ENCODE data around the gene TTC22. TPM values are rescaled to one million over a fixed set of nuclear protein-coding genes. Genes with fewer than 3 reads are reported as not detected.

TTC22 gene
- total RNA-seq, 1 experiment from 2014 or later = 0.10 TPM

- DNase-seq (ENCODE audit: low read depth, low spot score) (no peak), ATAC-seq (no peak)
- POLR2A ChIA-PET = no interaction called here
- TF ChIP-seq SIN3A (IDR thresholded peaks at IDR 0.05; ENCODE audit: borderline replicate concordance, insufficient read depth, low read depth, low read length) (no peak), REST (IDR thresholded peaks at IDR 0.05; ENCODE audit: insufficient read depth in 1 of 2, low read depth in 2 of 2, low read length in 1 of 2) (no peak), TCF7L2 (IDR thresholded peaks at IDR 0.05; ENCODE audit: low read depth, low read length) (no peak), POLR2AphosphoS5 (IDR thresholded peaks at IDR 0.05; ENCODE audit: low read depth, low read length) (no peak), CTCF (IDR thresholded peaks at IDR 0.05) (no peak)
- H3K4me3 ChIP-seq (ENCODE audit: low read depth in 2 of 2, low read length in 2 of 2) = no peak overlapping the region
- H3K27ac ChIP-seq (ENCODE audit: low read length) = no peak overlapping the region
- no peaks in the 10 kb centered on the region for H3K36me3 ChIP-seq (ENCODE audit: control insufficient read depth, insufficient read depth, low read length)
- CTCF ChIA-PET = no interaction called here
- H3K4me1 ChIP-seq (ENCODE audit: control insufficient read depth, insufficient read depth, low read length) = no peaks in the 10 kb centered on the region; the same call in 1 of the 2 replicates
- intact Hi-C loops (cut with micrococcal nuclease; ENCODE audit: unreplicated experiment) (no loop called here), in situ Hi-C loops (cut with HindIII; ENCODE audit: low pct_unique_long_range_greater_than_20kb, low sequenced_read_pairs) (no loop called here)
- BruUV-seq (replicated peaks) = no TSS peak
- no peaks in the 10 kb centered on the region for H3K9me3 ChIP-seq (ENCODE audit: control insufficient read depth, insufficient read depth, low read depth, low read length)
- no peaks in the 10 kb centered on the region for H3K27me3 ChIP-seq (ENCODE audit: control insufficient read depth, insufficient read depth, low read length)
Measured at GRCh38 chr1:54795841-54796468, 5.2 kb downstream of the TTC22 start.

DNA sequence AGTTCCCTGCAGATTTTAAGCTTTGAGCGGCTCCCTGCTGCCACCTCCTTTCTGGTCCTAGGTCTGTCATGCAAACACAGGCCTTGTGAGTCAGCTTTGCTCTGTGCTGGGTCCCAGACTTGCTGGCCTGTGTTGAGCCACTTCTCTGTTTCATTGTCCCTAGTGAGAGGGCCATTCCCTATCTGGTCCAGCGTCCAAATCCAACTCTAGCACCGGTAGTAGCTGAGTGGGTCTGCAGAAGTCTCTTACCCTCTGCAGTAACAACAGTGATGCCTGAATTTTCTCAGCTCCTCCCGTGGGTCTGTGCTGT, 5.8 kb downstream of the TTC22 start:
- DNase-seq (ENCODE audit: low read depth, low spot score) (no peak), ATAC-seq (no peak)
- POLR2A ChIA-PET = no interaction called here
- TF ChIP-seq TCF7L2 (IDR thresholded peaks at IDR 0.05; ENCODE audit: low read depth, low read length) = no peak
- no peak for TF ChIP-seq SIN3A (IDR thresholded peaks at IDR 0.05; ENCODE audit: borderline replicate concordance, insufficient read depth, low read depth, low read length)
- no peak for TF ChIP-seq POLR2AphosphoS5 (IDR thresholded peaks at IDR 0.05; ENCODE audit: low read depth, low read length)
- TF ChIP-seq REST (IDR thresholded peaks at IDR 0.05; ENCODE audit: insufficient read depth in 1 of 2, low read depth in 2 of 2, low read length in 1 of 2) = no peak
- no peak for TF ChIP-seq CTCF (IDR thresholded peaks at IDR 0.05)
- intact Hi-C loops (cut with micrococcal nuclease; ENCODE audit: unreplicated experiment) = no loop called here
- H3K4me1 ChIP-seq (ENCODE audit: control insufficient read depth, insufficient read depth, low read length) = no peaks in the 10 kb centered on the region; the same call in 1 of the 2 replicates
- no peaks in the 10 kb centered on the region for H3K9me3 ChIP-seq (ENCODE audit: control insufficient read depth, insufficient read depth, low read depth, low read length)
- H3K27me3 ChIP-seq (ENCODE audit: control insufficient read depth, insufficient read depth, low read length) = no peaks in the 10 kb centered on the region
- no peak overlapping the region for H3K4me3 ChIP-seq (ENCODE audit: low read depth in 2 of 2, low read length in 2 of 2)
- CTCF ChIA-PET = interaction anchor here (0.5 kb wide), 1 partner anchor 926 kb away, joined by 4 read pairs; no protein-coding TSS in a partner anchor
- no peaks in the 10 kb centered on the region for H3K36me3 ChIP-seq (ENCODE audit: control insufficient read depth, insufficient read depth, low read length)
- in situ Hi-C loops (cut with HindIII; ENCODE audit: low pct_unique_long_range_greater_than_20kb, low sequenced_read_pairs) = no loop called here
- BruUV-seq (replicated peaks) = no TSS peak
- no peak overlapping the region for H3K27ac ChIP-seq (ENCODE audit: low read length)

Data from Panc1 (cell line).